HCT116 (cell line): ENCODE data around the gene WNK3. TPM values are rescaled to one million over a fixed set of nuclear protein-coding genes. Genes with fewer than 3 reads are reported as not detected.

Source experiments
- ATAC-seq: fragments of 200-7000 bp; cut with Tn5 transposase; 2 replicates; pipeline ENCODE4 v1.9.1; 2020; ENCODE audit warnings: mild to moderate bottlenecking, moderate library complexity
- BruUV-seq: library from RNA; stranded (reverse); fragments of 400-500 nt; replicated peaks from 2 replicates; lab custom pipeline; 2021; lab: Mats Ljungman, UMichigan
- CTCF ChIA-PET: fragments of 300-600 bp; sonication (Branson Sonifier 250); formaldehyde crosslinking; loops from one replicate; lab custom pipeline; 2021; ENCODE audit warnings: antibody characterized with exemption; lab: Charles Lee
- POLR2A ChIA-PET: fragments of 300-600, 350-600 bp; sonication (Branson Sonifier 250); formaldehyde crosslinking; loops from one replicate; lab custom pipeline; 2021; ENCODE audit warnings: antibody characterized with exemption; lab: Charles Lee
- RAD21 ChIA-PET, 2 experiments: fragments of 300-600 bp; sonication (Branson Sonifier 250); formaldehyde crosslinking; loops; one replicate each; lab custom pipeline; 2023; ENCODE audit warnings: low total read pairs in 2 of 2; ENCODE audit not compliant: uncharacterized antibody in 2 of 2, unreplicated experiment in 2 of 2, low non-redundant PET in 1 of 2; lab: Charles Lee
- DNase-seq: peaks from one replicate; pipeline ENCODE4 v3.0.0-alpha.2; 2010; ENCODE audit warnings: low read depth, low spot score
- H2AFZ ChIP-seq: fragments of 200-600 bp; shearing (Covaris generic), sonication (generic); 2 replicates; pipeline ENCODE4 v1.6.1; 2017; ENCODE audit warnings: low read depth, mixed run types, mixed read lengths, antibody characterized with exemption, low read length; ENCODE audit not compliant: poor library complexity, severe bottlenecking
- H3K27ac ChIP-seq: 2 replicates; pipeline ENCODE4 v1.5.1; 2012; ENCODE audit warnings: low read depth, low read length
- H3K27me3 ChIP-seq: fragments of 200-600 bp; sonication (generic); 2 replicates; pipeline ENCODE4 v1.6.1; 2016; ENCODE audit warnings: mixed run types, low read length, mixed read lengths; ENCODE audit not compliant: insufficient read depth
- H3K36me3 ChIP-seq, 2 experiments: fragments of 200-500 bp in 1 of 2; fragments of 200-600 bp in 1 of 2; sonication (Bioruptor generic) in 1 of 2; sonication (generic) in 1 of 2; 2 replicates each; pipeline versions ENCODE4 v1.5.1 to v1.6.1; 2014 to 2016; ENCODE audit warnings: low read length in 2 of 2, inconsistent platforms in 1 of 2, mixed read lengths in 1 of 2, mixed run types in 1 of 2; ENCODE audit not compliant: insufficient read depth in 2 of 2, control insufficient read depth in 1 of 2
- H3K4me1 ChIP-seq, 2 experiments: fragments of 200-600 bp in 1 of 2; sonication (generic) in 1 of 2; 2 replicates each; pipeline versions ENCODE4 v1.5.1 to v1.6.1; 2012 to 2017; ENCODE audit warnings: low read length in 2 of 2, inconsistent platforms in 1 of 2, mild to moderate bottlenecking in 1 of 2, mixed read lengths in 1 of 2, mixed run types in 1 of 2, moderate library complexity in 1 of 2; ENCODE audit not compliant: insufficient read depth in 2 of 2, control insufficient read depth in 1 of 2
- H3K4me2 ChIP-seq: fragments of 200-600 bp; sonication (generic); 2 replicates; pipeline ENCODE4 v1.6.1; 2017; ENCODE audit warnings: mixed run types, low read length, mixed read lengths
- H3K4me3 ChIP-seq, 2 experiments: fragments of 200-600 bp in 1 of 2; sonication (generic) in 1 of 2; replicated peaks in 1 of 2; 2 replicates each; pipeline ENCODE4 v1.5.1; 2011 to 2016; ENCODE audit warnings: low read length in 2 of 2, control low read depth in 1 of 2, low read depth in 1 of 2, mild to moderate bottlenecking in 1 of 2, mixed read lengths in 1 of 2, mixed run types in 1 of 2
- H3K79me2 ChIP-seq: fragments of 200-600 bp; sonication (generic); 2 replicates; pipeline ENCODE4 v1.6.1; 2017; ENCODE audit warnings: mild to moderate bottlenecking, mixed run types, low read length, moderate library complexity, mixed read lengths; ENCODE audit not compliant: insufficient read depth
- H3K9ac ChIP-seq: fragments of 200-600 bp; sonication (generic); 2 replicates; pipeline ENCODE4 v1.6.1; 2016; ENCODE audit warnings: low read length, mixed read lengths
- H3K9me2 ChIP-seq: fragments of 200-600 bp; sonication (generic), shearing (Covaris generic); 2 replicates; pipeline ENCODE4 v1.6.1; 2017; ENCODE audit warnings: mixed run types, mild to moderate bottlenecking, moderate library complexity; ENCODE audit not compliant: insufficient read depth
- H3K9me3 ChIP-seq, 2 experiments: fragments of 200-500 bp in 1 of 2; fragments of 200-600 bp in 1 of 2; sonication (Bioruptor generic) in 1 of 2; sonication (generic) in 1 of 2; 2 replicates each; pipeline ENCODE4 v1.6.1; 2014 to 2017; ENCODE audit warnings: low read length in 2 of 2, mixed read lengths in 2 of 2, inconsistent platforms in 1 of 2, low read depth in 1 of 2, mild to moderate bottlenecking in 1 of 2, mixed run types in 1 of 2, moderate library complexity in 1 of 2; ENCODE audit not compliant: control insufficient read depth in 1 of 2, insufficient read depth in 1 of 2
- H4K20me1 ChIP-seq: fragments of 200-600 bp; sonication (generic), shearing (Covaris generic); 2 replicates; pipeline ENCODE4 v1.6.1; 2017; ENCODE audit warnings: mixed run types, mild to moderate bottlenecking, moderate library complexity; ENCODE audit not compliant: insufficient read depth
- CBX3 ChIP-seq: IDR thresholded peaks from 2 replicates; pipeline ENCODE4 v1.6.1; 2012; ENCODE audit warnings: low read depth
- EGR1 ChIP-seq: IDR thresholded peaks from 2 replicates; pipeline ENCODE4 v1.6.1; 2012; ENCODE audit warnings: low read depth
- ELF1 ChIP-seq: IDR thresholded peaks from 2 replicates; pipeline ENCODE4 v1.6.1; 2012; ENCODE audit warnings: low read depth, borderline replicate concordance
- EZH2phosphoT487 ChIP-seq: fragments of 200-600 bp; IDR thresholded peaks from 2 replicates; pipeline ENCODE4 v1.6.1; 2018; ENCODE audit warnings: antibody characterized with exemption, borderline replicate concordance
- POLR2A ChIP-seq: IDR thresholded peaks from 2 replicates; pipeline ENCODE4 v1.7.0; 2011; ENCODE audit warnings: borderline replicate concordance; ENCODE audit not compliant: insufficient read depth, insufficient read length; ENCODE audit errors: extremely low read depth
- SIN3A ChIP-seq: IDR thresholded peaks from 2 replicates; pipeline ENCODE4 v1.6.1; 2012; ENCODE audit warnings: low read depth
- SP1 ChIP-seq: IDR thresholded peaks from 2 replicates; pipeline ENCODE4 v1.6.1; 2012; ENCODE audit warnings: low read depth
- SRF ChIP-seq: IDR thresholded peaks from 2 replicates; pipeline ENCODE4 v1.6.1; 2012; ENCODE audit warnings: low read depth
- TCF7L2 ChIP-seq: IDR thresholded peaks from 2 replicates; pipeline ENCODE4 v1.7.0; 2011; ENCODE audit warnings: borderline replicate concordance, inconsistent platforms; ENCODE audit not compliant: insufficient read depth, insufficient read length; ENCODE audit errors: extremely low read depth
- ZFX ChIP-seq: fragments of 450-650 bp; IDR thresholded peaks from 2 replicates; pipeline ENCODE4 v1.6.1; 2017
- ZNF274 ChIP-seq: fragments of 200-500 bp; sonication (Bioruptor generic); IDR thresholded peaks from 2 replicates; pipeline ENCODE4 v1.6.1; 2014; ENCODE audit warnings: mild to moderate bottlenecking, low read depth, low read length, inconsistent platforms
- intact Hi-C: fragments of 100-400 bp; cut with micrococcal nuclease; formaldehyde crosslinking; loops from 2 replicates; pipeline ENCODE4 v1.10.0; 2022
- total RNA-seq: library from RNA; stranded (reverse); gene quantifications from one replicate; pipeline ENCODE4 v1.2.1, GENCODE V29; 2021; ENCODE audit not compliant: unreplicated experiment
- TF ChIP-seq, protein P1 (sequence below): IDR thresholded peaks from 2 replicates; pipeline ENCODE4 v1.6.1; 2012
- TF ChIP-seq, protein P2 (sequence below): IDR thresholded peaks from 2 replicates; pipeline ENCODE4 v1.6.1; 2012
- TF ChIP-seq, protein P3 (sequence below), 3 experiments: fragments of 200-600 bp in 1 of 3; sonication (generic) in 1 of 3; IDR thresholded peaks in 2 of 3; conservative IDR thresholded peaks in 1 of 3; 2 replicates each; pipeline ENCODE4 v1.5.1; 2012 to 2017; ENCODE audit warnings: low read depth in 2 of 3, low read length in 2 of 3, antibody characterized with exemption in 1 of 3, borderline replicate concordance in 1 of 3, control low read depth in 1 of 3, mild to moderate bottlenecking in 1 of 3, mixed read lengths in 1 of 3, mixed run types in 1 of 3, moderate library complexity in 1 of 3; ENCODE audit not compliant: insufficient read depth in 1 of 3
- TF ChIP-seq, protein P4 (sequence below): IDR thresholded peaks from 2 replicates; pipeline ENCODE4 v1.6.1; 2011; ENCODE audit warnings: mild to moderate bottlenecking, low read length, moderate library complexity; ENCODE audit not compliant: insufficient replicate concordance; ENCODE audit errors: extremely low read depth

The WNK3 gene
- total RNA-seq, 1 experiment from 2014 or later: 0.05 TPM

DNA sequence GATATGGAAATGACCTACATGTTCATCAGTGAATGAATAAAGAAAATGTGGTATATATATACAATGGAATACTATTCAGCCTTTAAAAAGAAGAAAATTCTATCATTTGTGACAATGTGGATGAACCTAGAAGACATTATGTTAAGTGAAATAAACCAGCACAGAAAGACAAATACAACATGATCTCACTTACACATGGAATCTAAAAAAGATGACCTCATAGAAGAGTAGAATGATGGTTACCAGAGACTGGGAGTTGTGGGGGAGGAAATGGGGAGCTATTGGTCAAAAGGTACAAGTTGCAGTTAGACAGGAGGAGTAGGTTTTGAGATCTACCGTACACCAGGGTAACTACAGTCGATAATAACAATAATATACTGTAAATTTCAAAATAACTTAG is 51.5 kb downstream of the WNK3 start:
- BruUV-seq: no TSS peak
- no peak overlapping the region for H2AFZ ChIP-seq
- no peaks in the 10 kb centered on the region for H3K36me3 ChIP-seq
- TF ChIP-seq SRF: no peak
- H3K27ac ChIP-seq: no peak overlapping the region
- no peaks in the 10 kb centered on the region for H3K79me2 ChIP-seq
- H3K4me3 ChIP-seq: no peak overlapping the region
- CTCF ChIA-PET: no interaction called here
- H3K4me2 ChIP-seq: no peak overlapping the region
- no peaks in the 10 kb centered on the region for H3K4me1 ChIP-seq
- ATAC-seq: no peak
- POLR2A ChIA-PET: no interaction called here
- intact Hi-C loops: no loop called here
- no peak for DNase-seq
- H4K20me1 ChIP-seq: no peaks in the 10 kb centered on the region
- H3K9ac ChIP-seq: no peak overlapping the region
- RAD21 ChIA-PET: no interaction called here
- no peaks in the 10 kb centered on the region for H3K9me2 ChIP-seq
- H3K27me3 ChIP-seq: no peaks in the 10 kb centered on the region
- no peaks in the 10 kb centered on the region for H3K9me3 ChIP-seq

DNA sequence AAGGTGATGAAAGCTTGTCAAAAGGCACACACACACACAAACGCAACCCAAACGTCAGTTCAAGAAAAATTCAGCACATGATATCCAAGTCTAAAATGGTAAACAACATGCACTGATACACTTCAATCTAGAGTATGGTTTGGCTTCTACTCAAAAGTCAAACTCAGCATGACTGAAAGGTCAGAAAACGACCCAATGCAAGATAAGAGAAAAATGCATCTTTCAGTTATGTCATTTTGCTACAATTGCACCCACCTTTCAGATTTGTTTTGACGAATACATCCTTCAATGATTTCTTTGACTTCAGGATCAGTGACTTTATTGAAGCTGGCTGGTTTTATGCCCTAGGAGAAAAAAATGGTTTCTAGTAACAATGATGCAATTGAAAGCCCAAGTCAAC is 56.3 kb downstream of the WNK3 start:
- DNase-seq (no peak), ATAC-seq (no peak)
- no TSS peak for BruUV-seq
- intact Hi-C loops: no loop called here
- ChIA-PET CTCF (no interaction called here), POLR2A (no interaction called here), RAD21 (no interaction called here)
- Histone ChIP-seq H3K9me3 (no peaks in the 10 kb centered on the region), H2AFZ (no peak overlapping the region), H4K20me1 (no peaks in the 10 kb centered on the region), H3K9me2 (no peaks in the 10 kb centered on the region), H3K4me2 (no peak overlapping the region), H3K9ac (no peak overlapping the region), H3K79me2 (no peaks in the 10 kb centered on the region), H3K27me3 (no peaks in the 10 kb centered on the region), H3K4me3 (no peak overlapping the region), H3K4me1 (no peaks in the 10 kb centered on the region), H3K27ac (no peak overlapping the region), H3K36me3 (no peaks in the 10 kb centered on the region)
- TF ChIP-seq POLR2A (no peak), CBX3 (no peak), EZH2phosphoT487 (no peak), EGR1 (no peak), TCF7L2 (no peak), SP1 (no peak), SRF (no peak), ZNF274 (no peak), SIN3A (no peak), ZFX (no peak), ELF1 (no peak)
- TF ChIP-seq, protein P1, sequence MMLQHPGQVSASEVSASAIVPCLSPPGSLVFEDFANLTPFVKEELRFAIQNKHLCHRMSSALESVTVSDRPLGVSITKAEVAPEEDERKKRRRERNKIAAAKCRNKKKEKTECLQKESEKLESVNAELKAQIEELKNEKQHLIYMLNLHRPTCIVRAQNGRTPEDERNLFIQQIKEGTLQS: no peak
- TF ChIP-seq, protein P2, sequence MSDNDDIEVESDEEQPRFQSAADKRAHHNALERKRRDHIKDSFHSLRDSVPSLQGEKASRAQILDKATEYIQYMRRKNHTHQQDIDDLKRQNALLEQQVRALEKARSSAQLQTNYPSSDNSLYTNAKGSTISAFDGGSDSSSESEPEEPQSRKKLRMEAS: no peak
- TF ChIP-seq, protein P3, sequence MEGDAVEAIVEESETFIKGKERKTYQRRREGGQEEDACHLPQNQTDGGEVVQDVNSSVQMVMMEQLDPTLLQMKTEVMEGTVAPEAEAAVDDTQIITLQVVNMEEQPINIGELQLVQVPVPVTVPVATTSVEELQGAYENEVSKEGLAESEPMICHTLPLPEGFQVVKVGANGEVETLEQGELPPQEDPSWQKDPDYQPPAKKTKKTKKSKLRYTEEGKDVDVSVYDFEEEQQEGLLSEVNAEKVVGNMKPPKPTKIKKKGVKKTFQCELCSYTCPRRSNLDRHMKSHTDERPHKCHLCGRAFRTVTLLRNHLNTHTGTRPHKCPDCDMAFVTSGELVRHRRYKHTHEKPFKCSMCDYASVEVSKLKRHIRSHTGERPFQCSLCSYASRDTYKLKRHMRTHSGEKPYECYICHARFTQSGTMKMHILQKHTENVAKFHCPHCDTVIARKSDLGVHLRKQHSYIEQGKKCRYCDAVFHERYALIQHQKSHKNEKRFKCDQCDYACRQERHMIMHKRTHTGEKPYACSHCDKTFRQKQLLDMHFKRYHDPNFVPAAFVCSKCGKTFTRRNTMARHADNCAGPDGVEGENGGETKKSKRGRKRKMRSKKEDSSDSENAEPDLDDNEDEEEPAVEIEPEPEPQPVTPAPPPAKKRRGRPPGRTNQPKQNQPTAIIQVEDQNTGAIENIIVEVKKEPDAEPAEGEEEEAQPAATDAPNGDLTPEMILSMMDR (IDR thresholded peaks at IDR 0.05 in 2 of 3, conservative IDR thresholded peaks at IDR 0.05 in 1 of 3; ENCODE audit: borderline replicate concordance in 1 of 3, insufficient read depth in 1 of 3, low read depth in 2 of 3, low read length in 2 of 3): no peak
- TF ChIP-seq, protein P4, sequence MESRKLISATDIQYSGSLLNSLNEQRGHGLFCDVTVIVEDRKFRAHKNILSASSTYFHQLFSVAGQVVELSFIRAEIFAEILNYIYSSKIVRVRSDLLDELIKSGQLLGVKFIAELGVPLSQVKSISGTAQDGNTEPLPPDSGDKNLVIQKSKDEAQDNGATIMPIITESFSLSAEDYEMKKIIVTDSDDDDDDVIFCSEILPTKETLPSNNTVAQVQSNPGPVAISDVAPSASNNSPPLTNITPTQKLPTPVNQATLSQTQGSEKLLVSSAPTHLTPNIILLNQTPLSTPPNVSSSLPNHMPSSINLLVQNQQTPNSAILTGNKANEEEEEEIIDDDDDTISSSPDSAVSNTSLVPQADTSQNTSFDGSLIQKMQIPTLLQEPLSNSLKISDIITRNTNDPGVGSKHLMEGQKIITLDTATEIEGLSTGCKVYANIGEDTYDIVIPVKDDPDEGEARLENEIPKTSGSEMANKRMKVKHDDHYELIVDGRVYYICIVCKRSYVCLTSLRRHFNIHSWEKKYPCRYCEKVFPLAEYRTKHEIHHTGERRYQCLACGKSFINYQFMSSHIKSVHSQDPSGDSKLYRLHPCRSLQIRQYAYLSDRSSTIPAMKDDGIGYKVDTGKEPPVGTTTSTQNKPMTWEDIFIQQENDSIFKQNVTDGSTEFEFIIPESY: no peak
